Epidermal melanocyte (primary cell): ENCODE measurements around the gene SRR.
A peak's percentile ranks its signal among the peaks of the same experiment; 100 is the strongest.

Experiments used
- DNase-seq: peaks from one replicate; pipeline ENCODE4 v3.0.0; 2011; ENCODE audit warnings: low spot score; ENCODE audit not compliant: insufficient read length

The SRR gene

GRCh38 chr17:2343421-2343820, 39.7 kb downstream of the SRR start:
- DNase-seq, result no peak

GRCh38 chr17:2344528-2344927, 40.8 kb downstream of the SRR start:
- no peak for DNase-seq

GRCh38 chr17:2346475-2346874, 42.7 kb downstream of the SRR start:
- no peak for DNase-seq

GRCh38 chr17:2347805-2348685, 44.3 kb downstream of the SRR start:
- DNase-seq, result peak; percentile 91

- DNase-seq, result no peak
These were observed 47.5 kb downstream of the SRR start for GRCh38 chr17:2351269-2351668.

GRCh38 chr17:2354311-2354710, 50.6 kb downstream of the SRR start:
- DNase-seq, result no peak

GRCh38 chr17:2357237-2357636, 53.5 kb downstream of the SRR start:
- DNase-seq, result no peak

- DNase-seq, result no peak
These were observed 54.2 kb downstream of the SRR start for GRCh38 chr17:2357931-2358434.

- DNase-seq, result no peak
These were observed 57.4 kb downstream of the SRR start for GRCh38 chr17:2361010-2361760.

GRCh38 chr17:2362016-2362415, 58.3 kb downstream of the SRR start:
- no peak for DNase-seq

GRCh38 chr17:2362416-2362815, 58.7 kb downstream of the SRR start:
- no peak for DNase-seq

GRCh38 chr17:2362881-2363280, 59.1 kb downstream of the SRR start:
- no peak for DNase-seq

GRCh38 chr17:2363318-2363717, 59.6 kb downstream of the SRR start:
- no peak for DNase-seq

- no peak for DNase-seq
These were observed 60.4 kb downstream of the SRR start for GRCh38 chr17:2363851-2364762.

- no peak for DNase-seq
These were observed 61.0 kb downstream of the SRR start for GRCh38 chr17:2364763-2365116.

- DNase-seq, result no peak
These were observed 61.4 kb downstream of the SRR start for GRCh38 chr17:2365132-2365531.

GRCh38 chr17:2366747-2367494, 63.2 kb downstream of the SRR start:
- no peak for DNase-seq

GRCh38 chr17:2368359-2368758, 64.6 kb downstream of the SRR start:
- DNase-seq, result no peak

- no peak for DNase-seq
These were observed 65.3 kb downstream of the SRR start for GRCh38 chr17:2369039-2369438.

- DNase-seq, result no peak
These were observed 65.9 kb downstream of the SRR start for GRCh38 chr17:2369551-2370210.
